ENCODE results near the gene CCDC183.

The CCDC183 gene

DNA sequence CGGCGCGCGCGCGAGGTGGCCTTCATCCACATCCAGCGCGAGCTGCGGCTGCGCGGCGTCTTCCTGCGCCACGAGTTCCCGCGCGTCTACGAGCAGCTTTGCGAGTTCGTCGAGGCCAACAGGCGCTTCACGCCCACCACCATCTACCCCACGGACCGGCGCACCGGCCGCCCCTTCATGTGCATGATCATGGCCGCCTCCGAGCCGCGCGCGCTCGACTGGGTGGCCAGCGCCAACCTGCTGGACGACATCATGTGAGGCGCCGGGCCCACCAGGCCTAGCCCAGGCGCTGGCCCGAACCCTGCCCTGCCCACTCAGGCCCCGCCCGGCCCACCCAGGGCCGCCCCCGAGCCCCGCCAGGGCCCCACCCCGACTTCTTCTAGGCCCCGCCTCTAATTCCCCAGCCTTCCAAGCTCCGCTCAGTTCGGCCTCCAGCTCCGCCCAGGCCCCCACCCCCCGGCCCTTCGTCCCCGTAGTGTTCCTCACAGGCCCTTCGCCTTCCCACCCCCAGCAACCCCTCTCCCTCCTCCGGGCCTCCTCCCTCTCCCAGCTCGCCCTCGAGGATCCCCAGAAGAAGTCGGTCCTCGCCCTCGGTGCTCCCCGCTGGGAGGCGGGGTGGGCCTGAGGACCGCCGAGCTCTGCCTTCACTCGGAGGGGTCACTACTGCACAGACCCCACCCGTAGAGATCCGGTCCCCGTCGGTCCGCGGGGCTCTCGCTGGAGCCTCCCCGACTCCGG is 51.1 kb downstream of the CCDC183 start:
- Histone ChIP-seq H3K18ac (ENCODE audit: low read depth in 1 of 2, low read length in 2 of 2) (peak overlapping the region; percentile 94 to 96), H2BK15ac (ENCODE audit: low read depth, poor library complexity, severe bottlenecking) (peak overlapping the region; percentile 55), H3K23ac (ENCODE audit: low read length in 2 of 2) (peak overlapping the region in 1 of 2 experiments; percentile 14), H3K4me1 (ENCODE audit: control insufficient read depth, insufficient read depth, low read depth, low read length) (peaks cover 52% of the 10 kb centered on the region), H3K36me3 (ENCODE audit: control insufficient read depth in 1 of 2, insufficient read depth in 2 of 2, low read depth in 1 of 2, low read length in 2 of 2) (peaks cover 0 to 57% of the 10 kb centered on the region in 2 experiments), H4K91ac (ENCODE audit: low read length) (peak overlapping the region; percentile 70), H3K4me2 (ENCODE audit: low read length, poor library complexity, severe bottlenecking) (peak overlapping the region; percentile 89), H3K14ac (ENCODE audit: low read length in 2 of 2) (peak overlapping the region in 1 of 2 experiments; percentile 98), H3K4ac (ENCODE audit: low read depth in 1 of 2, low read length in 2 of 2) (peak overlapping the region in 1 of 2 experiments; percentile 81), H2BK5ac (ENCODE audit: low read depth, low read length, poor library complexity, severe bottlenecking) (no peak overlapping the region), H2AFZ (ENCODE audit: low read depth, low read length) (no peak overlapping the region), H2BK12ac (ENCODE audit: low read length in 2 of 2) (peak overlapping the region; percentile 38 to 52), H3K9ac (ENCODE audit: low read length) (peak overlapping the region; percentile 91), H3K4me3 (ENCODE audit: insufficient read depth in 1 of 2, low read depth in 1 of 2, low read length in 2 of 2) (peak overlapping the region; percentile 65 to 96), H2BK120ac (ENCODE audit: low read depth, low read length) (peak overlapping the region; percentile 69), H3K79me1 (replicated peaks; ENCODE audit: low read length, poor library complexity, severe bottlenecking) (peaks cover 26% of the 10 kb centered on the region), H2AK5ac (ENCODE audit: low read length, severe bottlenecking) (peak overlapping the region; percentile 32), H3K9me3 (ENCODE audit: control insufficient read depth, low read length) (no peaks in the 10 kb centered on the region), H4K8ac (ENCODE audit: low read length) (peak overlapping the region; percentile 78), H3K27ac (ENCODE audit: low read length, poor library complexity, severe bottlenecking) (peak overlapping the region; percentile 29), H3K27me3 (ENCODE audit: control insufficient read depth in 1 of 2, insufficient read depth in 1 of 2, low read length in 2 of 2) (peaks cover 0 to 22% of the 10 kb centered on the region in 2 experiments)
- peak; percentile 87 for DNase-seq
- WGBS, result 3% methylated on average over 48 of the region's 75 CpGs

DNA sequence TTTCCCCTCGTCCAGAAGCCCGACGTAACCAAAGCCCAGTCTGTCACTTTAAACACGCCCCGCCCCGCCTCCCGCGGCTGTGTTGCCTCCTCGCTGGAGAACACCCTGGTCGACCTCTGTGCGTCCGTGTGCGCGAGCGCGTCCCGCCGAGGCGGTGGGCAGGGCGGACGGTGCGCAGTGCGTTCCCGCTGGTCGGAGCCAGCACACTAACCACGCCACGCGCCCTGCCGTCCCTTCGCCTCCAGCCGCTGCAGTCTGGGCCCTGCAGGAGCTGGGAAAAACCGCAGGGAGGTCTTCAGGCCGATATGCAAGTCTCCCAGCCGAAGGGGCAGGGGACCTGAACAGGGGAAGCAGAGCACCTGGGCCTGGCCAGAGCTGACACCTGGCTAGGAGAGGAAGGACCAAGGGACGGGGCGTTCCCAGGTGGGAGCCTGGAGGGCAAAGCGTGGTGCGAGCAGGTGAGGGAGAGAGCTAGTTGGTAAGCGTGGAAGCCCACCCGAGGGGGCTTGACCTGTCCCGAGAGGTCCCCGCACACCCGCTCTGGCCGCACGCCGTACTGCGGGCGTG is 51.8 kb downstream of the CCDC183 start:
- Histone ChIP-seq H4K8ac (ENCODE audit: low read length) (peak overlapping the region; percentile 71), H2BK120ac (ENCODE audit: low read depth, low read length) (peak overlapping the region; percentile 97), H3K27ac (ENCODE audit: low read length, poor library complexity, severe bottlenecking) (peak overlapping the region; percentile 78), H3K4me2 (ENCODE audit: low read length, poor library complexity, severe bottlenecking) (peak overlapping the region; percentile 89), H3K36me3 (ENCODE audit: control insufficient read depth in 1 of 2, insufficient read depth in 2 of 2, low read depth in 1 of 2, low read length in 2 of 2) (peaks cover 0 to 63% of the 10 kb centered on the region in 2 experiments), H3K79me1 (replicated peaks; ENCODE audit: low read length, poor library complexity, severe bottlenecking) (peaks cover 26% of the 10 kb centered on the region), H3K18ac (ENCODE audit: low read depth in 1 of 2, low read length in 2 of 2) (peak overlapping the region; percentile 94 to 95), H2AFZ (ENCODE audit: low read depth, low read length) (no peak overlapping the region), H4K91ac (ENCODE audit: low read length) (peak overlapping the region; percentile 40), H3K4me3 (ENCODE audit: insufficient read depth in 1 of 2, low read depth in 1 of 2, low read length in 2 of 2) (peak overlapping the region; percentile 65 to 96), H3K9me3 (ENCODE audit: control insufficient read depth, low read length) (no peaks in the 10 kb centered on the region), H2AK5ac (ENCODE audit: low read length, severe bottlenecking) (peak overlapping the region; percentile 34), H2BK5ac (ENCODE audit: low read depth, low read length, poor library complexity, severe bottlenecking) (peak overlapping the region; percentile 24), H3K4ac (ENCODE audit: low read depth in 1 of 2, low read length in 2 of 2) (peak overlapping the region; percentile 80 to 81), H3K27me3 (ENCODE audit: control insufficient read depth in 1 of 2, insufficient read depth in 1 of 2, low read length in 2 of 2) (peaks cover 0 to 22% of the 10 kb centered on the region in 2 experiments), H2BK15ac (ENCODE audit: low read depth, poor library complexity, severe bottlenecking) (peak overlapping the region; percentile 70), H3K23ac (ENCODE audit: low read length in 2 of 2) (peak overlapping the region; percentile 4 to 92), H3K4me1 (ENCODE audit: control insufficient read depth, insufficient read depth, low read depth, low read length) (peaks cover 54% of the 10 kb centered on the region), H3K14ac (ENCODE audit: low read length in 2 of 2) (peak overlapping the region; percentile 6 to 98), H3K9ac (ENCODE audit: low read length) (peak overlapping the region; percentile 91), H2BK12ac (ENCODE audit: low read length in 2 of 2) (peak overlapping the region; percentile 1 to 92)
- WGBS, result 2% methylated on average over 46 of the region's 48 CpGs
- peak; percentile 95 for DNase-seq

DNA sequence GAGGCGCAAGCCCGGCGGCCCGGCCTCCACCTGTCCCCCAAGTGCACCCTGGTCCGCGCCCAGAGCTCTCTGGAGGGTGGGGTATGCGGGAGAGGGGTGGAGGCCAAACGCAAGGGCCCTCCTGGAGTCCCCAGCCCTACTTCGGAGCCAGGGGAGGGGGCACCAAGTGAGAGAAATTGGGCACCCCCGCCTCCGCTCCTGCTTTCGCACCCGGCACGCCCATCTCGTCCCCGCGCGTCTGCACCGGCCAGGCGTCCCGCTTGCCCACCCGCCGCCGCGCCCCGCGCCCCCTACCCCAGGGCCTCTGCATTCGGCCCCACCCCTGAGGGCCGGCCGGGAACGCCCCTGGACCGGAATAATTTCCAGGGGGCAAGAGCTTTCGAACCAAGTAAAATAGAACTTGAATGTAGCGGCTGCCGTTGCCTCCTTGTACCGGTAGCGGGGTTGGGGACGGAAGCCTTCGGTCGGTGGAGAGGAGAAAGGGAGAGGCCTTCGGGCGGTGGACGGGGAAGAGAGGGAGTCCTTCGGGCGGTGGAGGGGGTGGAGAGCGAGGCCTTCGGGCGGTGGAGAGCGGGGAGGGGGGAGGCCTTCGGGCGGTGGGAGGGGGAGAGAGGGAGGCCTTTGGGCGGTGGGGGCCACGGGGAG is 52.4 kb downstream of the CCDC183 start:
- H3K9ac ChIP-seq (ENCODE audit: low read length), result peak overlapping the region; percentile 91
- H2AFZ ChIP-seq (ENCODE audit: low read depth, low read length), result no peak overlapping the region
- H2BK120ac ChIP-seq (ENCODE audit: low read depth, low read length), result peak overlapping the region; percentile 97
- no peak for DNase-seq
- under 1% methylated on average over 39 of the region's 53 CpGs for WGBS
- H2BK5ac ChIP-seq (ENCODE audit: low read depth, low read length, poor library complexity, severe bottlenecking), result peak overlapping the region; percentile 24
- H4K91ac ChIP-seq (ENCODE audit: low read length), result peak overlapping the region; percentile 66
- peak overlapping the region; percentile 47 for H4K8ac ChIP-seq (ENCODE audit: low read length)
- H3K4me1 ChIP-seq (ENCODE audit: control insufficient read depth, insufficient read depth, low read depth, low read length), result peaks cover 49% of the 10 kb centered on the region
- H2AK5ac ChIP-seq (ENCODE audit: low read length, severe bottlenecking), result no peak overlapping the region
- peaks cover 0 to 69% of the 10 kb centered on the region in 2 experiments for H3K36me3 ChIP-seq (ENCODE audit: control insufficient read depth in 1 of 2, insufficient read depth in 2 of 2, low read depth in 1 of 2, low read length in 2 of 2)
- H3K79me1 ChIP-seq (replicated peaks; ENCODE audit: low read length, poor library complexity, severe bottlenecking), result peaks cover 26% of the 10 kb centered on the region
- no peaks in the 10 kb centered on the region for H3K9me3 ChIP-seq (ENCODE audit: control insufficient read depth, low read length)
- H3K4me2 ChIP-seq (ENCODE audit: low read length, poor library complexity, severe bottlenecking), result peak overlapping the region; percentile 89
- H3K14ac ChIP-seq (ENCODE audit: low read length in 2 of 2), result peak overlapping the region; percentile 6 to 98
- H3K4ac ChIP-seq (ENCODE audit: low read depth in 1 of 2, low read length in 2 of 2), result peak overlapping the region; percentile 80 to 81
- peak overlapping the region; percentile 4 to 92 for H3K23ac ChIP-seq (ENCODE audit: low read length in 2 of 2)
- peaks cover 0 to 18% of the 10 kb centered on the region in 2 experiments for H3K27me3 ChIP-seq (ENCODE audit: control insufficient read depth in 1 of 2, insufficient read depth in 1 of 2, low read length in 2 of 2)
- peak overlapping the region; percentile 65 to 96 for H3K4me3 ChIP-seq (ENCODE audit: insufficient read depth in 1 of 2, low read depth in 1 of 2, low read length in 2 of 2)
- H3K18ac ChIP-seq (ENCODE audit: low read depth in 1 of 2, low read length in 2 of 2), result peak overlapping the region; percentile 94 to 95
- H3K27ac ChIP-seq (ENCODE audit: low read length, poor library complexity, severe bottlenecking), result peak overlapping the region; percentile 100
- peak overlapping the region in 1 of 2 experiments; percentile 92 for H2BK12ac ChIP-seq (ENCODE audit: low read length in 2 of 2)
- H2BK15ac ChIP-seq (ENCODE audit: low read depth, poor library complexity, severe bottlenecking), result peak overlapping the region; percentile 70
